NB4 (cell line): ENCODE data around the gene HIRA.

Source experiments
- DNase-seq: peaks from one replicate; pipeline ENCODE4 v3.0.0; 2010; ENCODE audit warnings: low read depth
- H3K4me3 ChIP-seq: one replicate; pipeline ENCODE4 v1.5.1; 2011; ENCODE audit warnings: mild to moderate bottlenecking, low read depth, low read length, moderate library complexity
- CTCF ChIP-seq: IDR thresholded peaks from one replicate; pipeline ENCODE4 v1.5.1; 2012; ENCODE audit warnings: low read depth, low read length
- MYC ChIP-seq: IDR thresholded peaks from 2 replicates; pipeline ENCODE4 v1.6.1; 2011; ENCODE audit warnings: low read depth, low read length
- POLR2A ChIP-seq: IDR thresholded peaks from 2 replicates; pipeline ENCODE4 v1.6.1; 2011; ENCODE audit warnings: mild to moderate bottlenecking; ENCODE audit not compliant: insufficient read length; ENCODE audit errors: extremely low read depth
- TF ChIP-seq, protein P1 (sequence below): IDR thresholded peaks from 2 replicates; pipeline ENCODE4 v1.6.1; 2011; ENCODE audit warnings: low read depth, low read length

Gene HIRA

GRCh38 chr22:19464975-19465374 is 33.4 kb upstream of the HIRA start:
- DNase-seq, result no peak
- no peak overlapping the region for H3K4me3 ChIP-seq
- TF ChIP-seq MYC (no peak), POLR2A (no peak), CTCF (no peak)
- TF ChIP-seq, protein P1, sequence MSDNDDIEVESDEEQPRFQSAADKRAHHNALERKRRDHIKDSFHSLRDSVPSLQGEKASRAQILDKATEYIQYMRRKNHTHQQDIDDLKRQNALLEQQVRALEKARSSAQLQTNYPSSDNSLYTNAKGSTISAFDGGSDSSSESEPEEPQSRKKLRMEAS, result no peak

DNA sequence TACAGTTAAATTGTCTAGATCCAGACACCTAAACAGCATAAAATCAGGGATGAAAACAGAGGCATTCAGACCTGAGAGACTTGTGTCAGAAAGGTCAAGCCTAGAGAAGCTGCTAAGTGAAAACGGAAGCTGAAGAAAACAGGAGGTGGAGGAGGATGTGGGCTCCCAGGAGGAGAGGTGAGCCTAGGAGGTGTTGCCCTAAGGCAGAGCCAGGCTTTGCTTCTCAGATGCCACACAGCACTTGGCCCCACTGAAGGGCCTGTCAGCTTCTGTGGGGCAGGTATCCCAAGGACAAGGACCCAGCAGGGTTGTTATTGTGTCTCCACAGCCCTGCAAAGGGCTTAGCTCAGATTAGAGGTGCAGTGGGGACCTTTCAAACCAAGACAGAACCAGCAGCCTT is 33.0 kb upstream of the HIRA start:
- no peak overlapping the region for H3K4me3 ChIP-seq
- no peak for DNase-seq
- no peak for TF ChIP-seq MYC
- no peak for TF ChIP-seq POLR2A
- TF ChIP-seq, protein P1, result no peak
- TF ChIP-seq CTCF, result no peak

DNA sequence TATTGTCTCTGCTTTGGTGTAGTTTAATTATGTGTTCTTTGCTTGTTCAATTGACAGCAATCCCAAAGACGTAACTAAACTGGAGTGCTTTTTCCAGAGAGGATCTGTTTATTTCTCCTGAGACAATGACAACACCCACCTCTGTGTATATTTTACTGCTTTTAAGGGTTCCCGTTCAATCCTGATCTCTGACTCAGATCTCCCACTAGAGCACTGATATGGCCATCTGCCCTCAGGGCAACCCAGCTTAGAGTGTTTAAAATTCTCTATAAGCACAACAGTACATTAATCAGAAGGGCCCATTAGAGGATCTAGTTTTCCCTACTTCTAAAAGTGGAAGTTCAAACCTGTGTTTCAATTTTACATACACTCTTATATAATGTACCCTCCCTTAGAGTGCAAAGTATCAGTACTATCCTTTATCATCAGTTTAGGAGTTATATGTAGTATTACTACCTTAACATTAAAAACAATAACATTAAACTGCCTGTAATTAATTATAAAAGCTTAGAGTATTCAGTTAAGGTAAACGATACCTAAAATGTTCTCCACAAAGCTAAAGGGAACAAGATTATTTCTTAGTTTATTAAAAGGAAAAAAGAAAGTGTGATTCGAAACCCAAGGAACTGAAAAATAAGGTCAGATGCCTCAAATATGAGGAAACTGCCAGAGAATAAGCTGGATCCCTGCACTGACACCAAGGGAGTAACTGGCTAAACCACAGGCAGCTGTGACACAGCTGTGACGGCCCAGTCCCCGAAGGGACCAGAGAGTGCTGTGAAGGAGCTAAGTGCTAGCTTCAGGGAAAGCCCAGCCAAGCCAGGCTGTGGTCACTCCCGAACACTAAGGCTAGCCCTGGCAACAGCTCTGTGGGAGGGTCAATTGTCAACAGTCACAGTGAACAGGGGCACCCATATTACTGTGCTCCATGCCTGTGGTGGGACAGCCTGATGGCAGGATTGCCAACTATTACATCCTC is 32.2 kb upstream of the HIRA start:
- no peak overlapping the region for H3K4me3 ChIP-seq
- DNase-seq, result no peak
- no peak for TF ChIP-seq CTCF
- TF ChIP-seq MYC, result no peak
- TF ChIP-seq, protein P1, result no peak
- no peak for TF ChIP-seq POLR2A

DNA sequence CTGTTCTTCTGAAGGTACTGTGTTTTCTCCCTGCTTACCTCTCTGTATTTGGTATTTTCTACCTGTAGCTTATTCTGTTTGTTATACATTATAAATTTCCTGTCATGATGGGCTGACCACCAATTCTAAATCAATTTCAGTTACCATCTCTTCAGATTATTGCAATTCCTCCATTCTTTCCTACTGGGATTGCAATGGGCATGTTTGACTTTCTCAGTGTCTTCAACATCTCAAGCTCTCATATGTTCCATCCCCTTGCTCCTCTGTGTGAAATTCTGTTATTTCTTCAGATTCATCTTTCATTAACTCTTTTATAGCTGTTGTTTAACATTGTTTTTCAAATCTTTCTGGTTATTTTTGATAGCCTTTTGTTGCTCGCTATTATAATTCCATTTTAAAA is 31.5 kb upstream of the HIRA start:
- H3K4me3 ChIP-seq, result no peak overlapping the region
- TF ChIP-seq CTCF (no peak), POLR2A (no peak), MYC (no peak)
- TF ChIP-seq, protein P1, result no peak
- DNase-seq, result no peak

DNA sequence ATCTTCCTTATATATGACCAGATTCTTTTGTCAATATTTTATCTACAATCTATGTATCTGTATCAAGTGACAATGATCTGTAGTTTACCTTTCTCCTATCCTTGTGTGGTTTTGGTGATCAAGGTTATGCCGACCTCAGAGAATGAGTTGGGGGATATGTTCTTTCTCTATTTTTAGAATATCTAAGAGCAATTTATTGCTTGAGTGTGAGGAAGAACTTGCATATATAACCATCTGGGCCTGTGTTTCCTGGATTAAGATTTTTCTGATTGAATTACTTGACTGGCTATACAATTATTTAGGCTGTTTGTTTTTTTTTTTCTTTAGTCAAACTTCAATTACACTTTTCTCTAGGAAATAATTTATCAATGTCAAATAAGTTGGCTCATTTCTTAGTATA is 30.0 kb upstream of the HIRA start:
- DNase-seq, result no peak
- no peak overlapping the region for H3K4me3 ChIP-seq
- TF ChIP-seq, protein P1, result no peak
- TF ChIP-seq POLR2A, result no peak
- TF ChIP-seq MYC, result no peak
- TF ChIP-seq CTCF, result no peak
